K562 (cell line): ENCODE results near the gene C15orf61. TPM values are rescaled to one million over a fixed set of nuclear protein-coding genes. Genes with fewer than 3 reads are reported as not detected.
A peak's percentile ranks its signal among the peaks of the same experiment; 100 is the strongest.

Source experiments
- ATAC-seq: fragments of 200-7000 bp; cut with Tn5 transposase; 3 replicates; pipeline ENCODE4 v1.9.1; 2020; ENCODE audit warnings: moderate library complexity
- BruUV-seq: library from RNA; stranded (reverse); fragments of 400-500 nt; replicated peaks from 2 replicates; lab custom pipeline; 2021; lab: Mats Ljungman, UMichigan
- CTCF ChIA-PET: fragments of 300-600 bp; formaldehyde crosslinking; extraction: SDS; loops from one replicate; lab custom pipeline; 2021; ENCODE audit warnings: low intra/inter-chr PET ratio; lab: Yijun Ruan, JAX
- POLR2A ChIA-PET: fragments of 300-600, 350-650 bp; sonication (Branson Sonifier 250); formaldehyde crosslinking; extraction: SDS; loops from one replicate; lab custom pipeline; 2021; ENCODE audit warnings: antibody characterized with exemption, inconsistent platforms; lab: Yijun Ruan, JAX
- DNase-seq, 4 experiments: peaks; one replicate each; pipeline versions ENCODE4 v3.0.0 to v3.0.0-alpha.2; 2011 to 2018; ENCODE audit warnings: low spot score in 3 of 4, mixed read lengths in 3 of 4; ENCODE audit errors: extremely low read depth in 1 of 4
- FAIRE-seq: peaks from 2 replicates; lab custom pipeline; 2011; peaks lifted over from hg19 to GRCh38; lab: Jason Lieb, UNC
- H2AFZ ChIP-seq: 2 replicates; pipeline ENCODE4 v1.6.0; 2011; ENCODE audit warnings: low read depth, low read length, control low read depth, inconsistent platforms
- H3K27ac ChIP-seq: fragments of 200-600 bp; 3 replicates; pipeline ENCODE4 v1.8.0; 2011; ENCODE audit warnings: low read depth, mild to moderate bottlenecking, control low read depth, inconsistent platforms, low read length, moderate library complexity, mixed read lengths; ENCODE audit errors: extremely low read depth
- H3K27me3 ChIP-seq, 2 experiments: fragments of 300-600 bp in 1 of 2; 2 replicates in 1 of 2; 3 replicates in 1 of 2; pipeline versions ENCODE4 v1.6.0 to v1.8.0; 2011; ENCODE audit warnings: inconsistent platforms in 2 of 2, low read length in 2 of 2, mild to moderate bottlenecking in 1 of 2, mixed read lengths in 1 of 2, moderate library complexity in 1 of 2; ENCODE audit not compliant: control insufficient read depth in 2 of 2, insufficient read depth in 2 of 2
- H3K36me3 ChIP-seq: fragments of 300-600 bp; 3 replicates; pipeline ENCODE4 v1.8.0; 2011; ENCODE audit warnings: mild to moderate bottlenecking, low read length, inconsistent platforms; ENCODE audit not compliant: control insufficient read depth, insufficient read depth
- H3K4me1 ChIP-seq, 2 experiments: fragments of 200-600 bp in 1 of 2; replicated peaks in 1 of 2; 2 replicates in 1 of 2; 3 replicates in 1 of 2; pipeline versions ENCODE4 v1.5.1 to v1.8.0; 2011; ENCODE audit warnings: inconsistent platforms in 2 of 2, low read length in 2 of 2, mild to moderate bottlenecking in 1 of 2, mixed read lengths in 1 of 2, moderate library complexity in 1 of 2; ENCODE audit not compliant: control insufficient read depth in 2 of 2, insufficient read depth in 2 of 2
- H3K4me2 ChIP-seq: 2 replicates; pipeline ENCODE4 v1.6.1; 2011; ENCODE audit warnings: low read length, control low read depth, inconsistent platforms, mixed read lengths; ENCODE audit not compliant: insufficient read depth
- H3K4me3 ChIP-seq: fragments of 200-600 bp; sonication (generic), shearing (Covaris generic); 2 replicates; pipeline ENCODE4 v1.5.1; 2016; ENCODE audit warnings: control low read depth, inconsistent platforms
- H3K79me2 ChIP-seq: fragments of 200-600 bp; 3 replicates; pipeline ENCODE4 v1.8.0; 2011; ENCODE audit warnings: low read length, inconsistent platforms; ENCODE audit not compliant: control insufficient read depth, insufficient read depth
- H3K9ac ChIP-seq, 2 experiments: 2 replicates each; pipeline versions ENCODE4 v1.6.0 to v1.6.1; 2011; ENCODE audit warnings: low read depth in 2 of 2, low read length in 2 of 2, control low read depth in 1 of 2, inconsistent platforms in 1 of 2, mild to moderate bottlenecking in 1 of 2, mixed read lengths in 1 of 2; ENCODE audit not compliant: insufficient read depth in 1 of 2
- H3K9me1 ChIP-seq: one replicate; pipeline ENCODE4 v1.6.0; 2011; ENCODE audit warnings: inconsistent platforms, mild to moderate bottlenecking, low read length, moderate library complexity; ENCODE audit not compliant: control insufficient read depth, insufficient read depth
- H3K9me3 ChIP-seq: replicated peaks from 2 replicates; pipeline ENCODE4 v1.5.1; 2011; ENCODE audit warnings: low read depth, low read length, inconsistent platforms; ENCODE audit not compliant: control insufficient read depth, insufficient read depth
- H4K20me1 ChIP-seq: replicated peaks from 2 replicates; pipeline ENCODE4 v1.6.1; 2011; ENCODE audit warnings: low read length, inconsistent platforms, mixed read lengths; ENCODE audit not compliant: control insufficient read depth, insufficient read depth
- BCOR ChIP-seq: fragments of 450-650 bp; IDR thresholded peaks from 2 replicates; pipeline ENCODE4 v1.6.1; 2016
- JUN ChIP-seq, 2 experiments: sonication (generic) in 1 of 2; formaldehyde crosslinking in 1 of 2; IDR thresholded peaks; 2 replicates each; pipeline versions ENCODE4 v1.6.1 to v1.8.0; 2012 to 2022; ENCODE audit warnings: borderline replicate concordance in 2 of 2, mild to moderate bottlenecking in 2 of 2, improper control_type of control experiment in 1 of 2, low read depth in 1 of 2, low read length in 1 of 2, missing genetic modification reagents in 1 of 2
- KDM1A ChIP-seq, 2 experiments: fragments of 450-650 bp; IDR thresholded peaks; 2 replicates each; pipeline ENCODE4 v1.6.1; 2016; ENCODE audit warnings: mild to moderate bottlenecking in 2 of 2
- TCF3 ChIP-seq: sonication (generic); formaldehyde crosslinking; IDR thresholded peaks from 2 replicates; pipeline ENCODE4 v1.4.0; 2020; ENCODE audit warnings: mild to moderate bottlenecking, missing genetic modification reagents
- ZNF121 ChIP-seq: sonication (generic); formaldehyde crosslinking; conservative IDR thresholded peaks from 2 replicates; pipeline ENCODE4 v1.8.0; 2022; ENCODE audit warnings: missing genetic modification reagents
- ZNF23 ChIP-seq: fragments of 250-450 bp; sonication (Bioruptor Pico); IDR thresholded peaks from 2 replicates; pipeline ENCODE4 v1.4.0; 2020; ENCODE audit warnings: mild to moderate bottlenecking
- ZNF395 ChIP-seq: fragments of 200-800 bp; sonication (Bioruptor generic); IDR thresholded peaks from 2 replicates; pipeline ENCODE4 v1.6.1; 2017; ENCODE audit warnings: missing genetic modification characterization, missing compliant biosample characterization
- WGBS: fragments of 100-300 bp; shearing (Covaris generic); methylation state at CpG from one replicate; pipeline ENCODE4 v1.1.6; 2016; ENCODE audit warnings: low coverage, mixed read lengths; ENCODE audit not compliant: insufficient coverage; ENCODE audit errors: missing lambda C conversion rate; 5-methylcytosine and 5-hydroxymethylcytosine counted together
- in situ Hi-C: fragments of 300-500 bp; cut with MboI; formaldehyde crosslinking; loops from 4 replicates; pipeline ENCODE4 v1.15.0; 2018; ENCODE audit warnings: inconsistent platforms, mixed read lengths
- intact Hi-C: fragments of 100-400 bp; cut with micrococcal nuclease; formaldehyde crosslinking; loops from 2 replicates; pipeline ENCODE4 v1.14.2; 2022
- polyA plus RNA-seq, 8 experiments: library from polyadenylated mRNA; depleted of rRNA in 4 of 8; stranded (reverse) in 5 of 8; unstranded in 3 of 8; fragments of >200 nt; fragmentation: Nextera tagmentation in 2 of 8; fragmentation: Illumina TruSeq in 1 of 8; extraction: Ambion mirVana in 2 of 8; extraction: Trizol in 1 of 8; gene quantifications; 2 replicates each; pipeline versions ENCODE4 v1.2.1 to v1.2.3, GENCODE V29; 2011 to 2014; ENCODE audit warnings: inconsistent platforms in 1 of 8, missing spikeins in 1 of 8
- total RNA-seq, 7 experiments: library from RNA; depleted of rRNA in 6 of 7; stranded (reverse); fragments of >200 nt in 6 of 7; fragmentation: Illumina TruSeq in 2 of 7; extraction: Trizol in 2 of 7; gene quantifications; 2 replicates each; pipeline versions ENCODE4 v1.2.1 to v1.2.3, GENCODE V29; 2011 to 2021; ENCODE audit warnings: low replicate concordance in 1 of 7

Gene C15orf61
- total and polyA plus RNA-seq, 9 of the 15 experiments (the other 6 are each of a cell fraction or from before 2014, with no cell fraction given), result 1.6 to 10.5 (median 4.3) TPM

- WGBS, result 88% methylated on average over 1 of the region's 1 CpG
- no TSS peak for BruUV-seq
- H3K4me2 ChIP-seq, result no peak overlapping the region
- no peaks in the 10 kb centered on the region for H4K20me1 ChIP-seq
- no peaks in the 10 kb centered on the region for H3K9me3 ChIP-seq
- FAIRE-seq (no peak), ATAC-seq (no peak), DNase-seq (no peak)
- in situ Hi-C loops, result no loop called here
- TF ChIP-seq BCOR (0 out of 2 replicates have a peak, but pooled peaks have one; percentile 17), TCF3 (CRISPR knock-in tag) (peak; percentile 48; the same call in 1 of the 2 replicates), JUN (IDR thresholded peaks at IDR 0.05; ENCODE audit: borderline replicate concordance, low read depth, low read length) (no peak), JUN (CRISPR knock-in tag; IDR thresholded peaks at IDR 0.05; ENCODE audit: borderline replicate concordance) (0 out of 2 replicates have a peak, but pooled peaks have one; percentile 29), ZNF121 (CRISPR knock-in tag) (peak; percentile 99), ZNF395 (CRISPR knock-in tag) (no peak), KDM1A (IDR thresholded peaks at IDR 0.05) (0 out of 4 replicates have a peak, but pooled peaks of 1 of the 2 experiments have one; percentile 21), ZNF23 (CRISPR knock-in tag) (no peak)
- peaks cover 7 to 27% of the 10 kb centered on the region in 2 experiments; a peak in 4 of 5 replicates for H3K4me1 ChIP-seq
- H3K27me3 ChIP-seq, result no peaks in the 10 kb centered on the region
- H3K4me3 ChIP-seq, result no peak overlapping the region
- H3K36me3 ChIP-seq, result peaks cover 35% of the 10 kb centered on the region
- H3K9me1 ChIP-seq, result no peaks in the 10 kb centered on the region
- intact Hi-C loops, result no loop called here
- ChIA-PET POLR2A (interaction anchor here (3.5 kb wide), 1 partner anchor 9 kb away, joined by 13 read pairs; no protein-coding TSS in a partner anchor), CTCF (no interaction called here)
- H2AFZ ChIP-seq, result no peak overlapping the region
- H3K79me2 ChIP-seq, result no peaks in the 10 kb centered on the region
- no peak overlapping the region for H3K9ac ChIP-seq
- peak overlapping the region; percentile 72; the same call in 2 of the 3 replicates for H3K27ac ChIP-seq
Measured at GRCh38 chr15:67551207-67551743, 30.3 kb downstream of the C15orf61 start.
